Retinal pigment epithelial cell (primary cell): Measurements from ENCODE around the gene MYBPH.

ENCODE experiments used
- DNase-seq: peaks from one replicate; pipeline ENCODE4 v3.0.0-alpha.2; 2010; ENCODE audit warnings: low read depth
- H3K4me3 ChIP-seq: 2 replicates; pipeline ENCODE4 v1.5.1; 2011; ENCODE audit warnings: mild to moderate bottlenecking, low read length, control low read depth, moderate library complexity
- CTCF ChIP-seq: conservative IDR thresholded peaks from 2 replicates; pipeline ENCODE4 v1.5.1; 2011; ENCODE audit warnings: low read depth, low read length, control low read depth, inconsistent platforms

The MYBPH gene

DNA sequence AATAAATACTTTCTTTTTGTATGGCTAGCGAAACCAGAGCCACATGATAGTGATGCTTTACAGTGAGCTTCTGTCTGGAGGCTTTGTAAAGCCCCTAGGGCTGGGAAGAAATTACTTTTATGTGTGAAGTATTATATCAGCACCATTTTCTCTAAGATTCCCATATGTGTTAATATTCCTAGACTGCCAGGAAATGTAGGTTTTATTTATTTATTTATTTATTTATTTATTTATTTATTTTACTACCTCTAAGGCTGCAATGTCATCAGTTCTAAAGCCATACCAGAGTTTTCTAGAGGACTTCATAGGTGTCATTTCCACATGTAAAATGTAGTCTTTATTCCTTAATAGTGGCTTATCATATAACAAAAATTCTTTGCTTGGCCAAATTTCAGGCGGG, 15.3 kb upstream of the MYBPH start:
- no peak overlapping the region for H3K4me3 ChIP-seq
- DNase-seq = no peak
- no peak for TF ChIP-seq CTCF

DNA sequence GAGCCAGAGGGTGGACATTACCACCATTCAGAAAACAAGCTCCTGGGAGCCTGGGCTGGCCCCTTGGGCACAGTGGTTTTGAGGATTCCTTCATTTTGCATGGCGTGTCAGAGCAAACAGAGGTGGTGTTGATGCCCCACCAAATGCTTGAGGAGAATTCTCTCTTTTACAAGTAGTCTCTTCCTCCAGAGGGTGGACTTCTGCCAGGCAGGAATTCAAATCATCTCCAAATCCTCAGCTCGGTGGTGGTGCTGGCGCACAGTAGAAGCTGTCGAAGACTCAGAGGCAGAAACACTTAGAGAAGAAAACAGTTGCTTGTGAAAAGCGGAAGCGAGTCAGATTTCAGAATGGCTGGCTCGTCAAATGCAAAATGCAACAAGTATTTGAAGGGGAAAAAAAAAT, 14.3 kb upstream of the MYBPH start:
- no peak for TF ChIP-seq CTCF
- DNase-seq = no peak
- no peak overlapping the region for H3K4me3 ChIP-seq

GRCh38 chr1:203188686-203189232, 13.1 kb upstream of the MYBPH start:
- no peak for TF ChIP-seq CTCF
- H3K4me3 ChIP-seq = no peak overlapping the region
- no peak for DNase-seq

DNA sequence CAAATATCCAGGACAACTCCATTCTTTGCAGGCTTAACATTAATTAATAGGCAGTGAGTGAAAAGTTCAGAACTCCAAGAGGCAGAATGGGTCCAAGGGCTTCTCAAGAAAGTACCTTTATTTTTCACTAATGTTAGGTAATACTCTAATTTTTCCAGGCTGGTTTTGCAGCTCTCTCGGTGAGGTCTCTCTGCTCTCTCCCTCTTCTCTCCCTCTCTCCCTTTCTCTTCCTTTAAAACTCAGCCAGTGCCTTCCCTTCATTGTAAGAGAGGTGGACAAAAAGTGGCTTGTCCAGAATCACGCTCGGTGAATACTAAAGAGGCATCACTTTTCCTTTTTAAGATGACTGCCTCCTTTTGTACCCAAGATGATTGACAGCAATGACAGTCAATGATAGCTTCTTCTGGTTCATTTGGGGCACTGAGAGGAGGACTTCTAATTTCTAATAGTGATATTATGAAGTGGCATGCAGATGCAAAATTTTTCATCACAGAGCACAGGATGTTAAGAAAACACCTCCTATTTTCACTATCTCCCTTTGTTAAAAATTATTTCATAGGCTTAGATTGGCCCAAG, 12.2 kb upstream of the MYBPH start:
- H3K4me3 ChIP-seq = no peak overlapping the region
- no peak for DNase-seq
- TF ChIP-seq CTCF = no peak

- no peak for TF ChIP-seq CTCF
Observed at GRCh38 chr1:203187304-203187685, 11.7 kb upstream of the MYBPH start.

DNA sequence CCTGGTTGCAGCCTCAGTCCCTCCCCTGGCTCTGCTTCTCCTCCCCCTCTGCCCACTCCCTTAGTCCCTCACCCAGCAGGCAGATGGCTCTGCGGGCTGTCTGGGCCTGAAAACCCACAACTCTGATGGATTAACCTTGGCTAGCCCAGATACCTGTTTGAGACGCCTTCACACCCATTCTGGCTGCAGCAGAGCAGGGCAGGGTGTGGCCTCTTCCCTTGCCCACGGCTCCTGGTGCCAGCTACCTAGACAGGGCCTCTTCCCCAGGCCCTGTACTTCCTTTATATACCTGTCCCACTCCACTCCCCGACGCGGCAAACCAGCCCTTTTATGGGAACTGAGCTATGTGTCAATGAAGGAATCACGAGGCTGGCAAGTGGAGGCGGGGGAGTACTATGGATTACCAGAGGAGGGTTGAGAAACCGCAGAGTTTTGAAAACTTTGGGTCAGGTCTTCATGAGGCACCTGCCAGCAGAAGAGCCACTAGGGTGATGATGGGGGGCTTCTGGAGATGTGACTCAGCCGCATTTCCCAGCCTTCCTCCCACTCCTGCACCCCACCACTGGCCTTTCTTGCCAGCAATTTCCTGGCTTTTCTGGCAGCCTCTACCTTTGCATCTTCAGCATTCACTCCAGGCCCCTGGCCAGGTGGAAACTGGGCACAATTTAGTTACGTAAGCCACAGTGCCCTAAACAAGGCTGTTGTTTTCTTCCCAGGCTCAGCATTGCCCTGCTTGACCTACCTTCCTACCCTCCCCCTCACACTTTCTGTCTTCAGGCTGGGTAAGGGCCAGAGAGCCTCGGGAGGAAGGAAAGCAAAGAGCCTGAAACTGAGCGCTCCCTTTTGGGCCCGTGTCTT, 11.0 kb upstream of the MYBPH start, which contains the start of gene CHI3L1:
Gene CHI3L1 (minus strand): TSS at position 259 of the 858 bp plus-strand sequence. CDS start 81 bp downstream, at position 178.
- no peak within 1 kb of the TSS for H3K4me3 ChIP-seq
- TF ChIP-seq CTCF = no peak
- DNase-seq = no peak

More at GRCh38 chr1:203187304-203187685, 11.7 kb upstream of the MYBPH start:
- H3K4me3 ChIP-seq = no peak overlapping the region
- no peak for DNase-seq
